Ishikawa (cell line): ENCODE measurements around the gene CEACAM19.

Source experiments
- EP300 ChIP-seq: IDR thresholded peaks from 2 replicates; pipeline ENCODE4 v1.6.1; 2012; ENCODE audit warnings: borderline replicate concordance
- RAD21 ChIP-seq: IDR thresholded peaks from 2 replicates; pipeline ENCODE4 v1.6.1; 2012; ENCODE audit warnings: low read depth

GRCh38 chr19:44641501-44642265 lies 29.6 kb upstream of the CEACAM19 start:
- TF ChIP-seq RAD21 (no peak), EP300 (no peak)
